ENCODE measurements around the gene CEP112. TPM values are rescaled to one million over a fixed set of nuclear protein-coding genes. Genes with fewer than 3 reads are reported as not detected.

The CEP112 gene
- total and polyA plus RNA-seq, 2 of the 13 experiments (the other 11 are each of a cell fraction or from before 2014, with no cell fraction given) = 1.2 to 3.4 TPM

DNA sequence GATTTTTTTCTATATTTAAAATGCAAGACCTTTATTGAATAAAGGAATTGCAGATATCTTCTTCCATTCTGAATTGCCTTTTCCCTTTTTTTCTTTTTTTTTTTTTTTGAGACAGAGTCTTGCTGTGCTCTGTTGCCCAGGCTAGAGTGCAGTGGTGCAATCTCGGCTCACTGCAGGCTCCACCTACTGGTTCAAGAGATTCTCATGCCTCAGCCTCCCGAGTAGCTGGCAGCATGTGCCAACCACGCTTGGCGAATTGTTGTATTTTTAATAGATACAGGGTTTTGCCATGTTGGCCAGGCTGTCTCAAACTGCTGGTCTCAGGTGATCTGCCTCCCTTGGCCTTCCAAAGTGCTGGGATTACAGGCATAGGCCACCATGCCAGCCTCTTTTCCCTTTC, 151.5 kb downstream of the CEP112 start:
- no peak overlapping the region for H3K27ac ChIP-seq (ENCODE audit: extremely low read length, insufficient read depth, low read length)
- intact Hi-C loops (cut with micrococcal nuclease; ENCODE audit: unreplicated experiment) = no loop called here
- CTCF ChIA-PET (ENCODE audit: low intra/inter-chr PET ratio, low total read pairs) = no interaction called here
- H4K20me1 ChIP-seq (ENCODE audit: insufficient read depth, low read length) = no peaks in the 10 kb centered on the region
- WGBS (ENCODE audit: low lambda C conversion rate) = 33% methylated on average over 4 of the region's 4 CpGs
- H3K79me2 ChIP-seq (ENCODE audit: insufficient read depth, low read length) = no peaks in the 10 kb centered on the region
- peaks cover 6% of the 10 kb centered on the region; the same call in 1 of the 2 replicates for H3K4me1 ChIP-seq (ENCODE audit: insufficient read depth, low read length)
- no peaks in the 10 kb centered on the region for H3K9me3 ChIP-seq (ENCODE audit: low read length)
- no peaks in the 10 kb centered on the region for H3K36me3 ChIP-seq (replicated peaks in 1 of 2; ENCODE audit: control insufficient read depth in 1 of 2, insufficient read depth in 2 of 2, low read length in 2 of 2)
- no peak overlapping the region for H2AFZ ChIP-seq (ENCODE audit: low read length)
- in situ Hi-C loops (cut with HindIII; ENCODE audit: extremely low pct_ligation_motif_present, low pct_unique_long_range_greater_than_20kb) = no loop called here
- no TSS peak for BruUV-seq (replicated peaks)
- peak; percentile 47; the same call in 2 of the 3 replicates for ATAC-seq
- POLR2A ChIA-PET = no interaction called here
- DNase-seq (ENCODE audit: low spot score) = peak; percentile 7
- H3K4me3 ChIP-seq (replicated peaks in 1 of 3; ENCODE audit: insufficient read depth in 1 of 3, low read depth in 2 of 3, low read length in 3 of 3) = no peak overlapping the region
- FAIRE-seq = no peak
- H3K9ac ChIP-seq (ENCODE audit: insufficient read depth, low read depth, low read length) = no peak overlapping the region
- H3K27me3 ChIP-seq (ENCODE audit: control insufficient read depth in 1 of 2, insufficient read depth in 2 of 2, low read length in 2 of 2) = no peaks in the 10 kb centered on the region
- H3K4me2 ChIP-seq (ENCODE audit: low read depth, low read length) = no peak overlapping the region
- peak; percentile 32 for TF ChIP-seq STAG1 (CRISPR knock-in tag; IDR thresholded peaks at IDR 0.05)
- no peak for TF ChIP-seq SSRP1 (CRISPR knock-in tag; IDR thresholded peaks at IDR 0.05)
- TF ChIP-seq, protein P1, sequence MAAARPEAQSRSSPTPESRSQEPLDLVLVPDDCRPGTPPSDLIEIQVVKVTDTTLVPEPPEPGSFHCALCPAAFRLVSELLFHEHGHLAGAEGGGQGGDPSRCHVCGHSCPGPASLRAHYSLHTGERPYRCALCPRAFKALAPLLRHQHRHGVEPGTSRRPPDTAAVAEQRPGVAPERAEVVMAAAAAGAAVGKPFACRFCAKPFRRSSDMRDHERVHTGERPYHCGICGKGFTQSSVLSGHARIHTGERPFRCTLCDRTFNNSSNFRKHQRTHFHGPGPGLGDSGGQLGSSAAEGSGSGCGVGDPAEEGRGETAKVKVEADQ (CRISPR knock-in tag; IDR thresholded peaks at IDR 0.05; ENCODE audit: borderline replicate concordance) = no peak
- peak; percentile 40 for TF ChIP-seq CTCF (CRISPR knock-in tag; IDR thresholded peaks at IDR 0.05)
- no peak for TF ChIP-seq MIER3 (CRISPR knock-in tag; IDR thresholded peaks at IDR 0.05; ENCODE audit: borderline replicate concordance)
- no peak for TF ChIP-seq ZNF451 (CRISPR knock-in tag; IDR thresholded peaks at IDR 0.05)
- no peak for TF ChIP-seq ZNF543 (CRISPR knock-in tag; IDR thresholded peaks at IDR 0.05)
- TF ChIP-seq, protein P2, sequence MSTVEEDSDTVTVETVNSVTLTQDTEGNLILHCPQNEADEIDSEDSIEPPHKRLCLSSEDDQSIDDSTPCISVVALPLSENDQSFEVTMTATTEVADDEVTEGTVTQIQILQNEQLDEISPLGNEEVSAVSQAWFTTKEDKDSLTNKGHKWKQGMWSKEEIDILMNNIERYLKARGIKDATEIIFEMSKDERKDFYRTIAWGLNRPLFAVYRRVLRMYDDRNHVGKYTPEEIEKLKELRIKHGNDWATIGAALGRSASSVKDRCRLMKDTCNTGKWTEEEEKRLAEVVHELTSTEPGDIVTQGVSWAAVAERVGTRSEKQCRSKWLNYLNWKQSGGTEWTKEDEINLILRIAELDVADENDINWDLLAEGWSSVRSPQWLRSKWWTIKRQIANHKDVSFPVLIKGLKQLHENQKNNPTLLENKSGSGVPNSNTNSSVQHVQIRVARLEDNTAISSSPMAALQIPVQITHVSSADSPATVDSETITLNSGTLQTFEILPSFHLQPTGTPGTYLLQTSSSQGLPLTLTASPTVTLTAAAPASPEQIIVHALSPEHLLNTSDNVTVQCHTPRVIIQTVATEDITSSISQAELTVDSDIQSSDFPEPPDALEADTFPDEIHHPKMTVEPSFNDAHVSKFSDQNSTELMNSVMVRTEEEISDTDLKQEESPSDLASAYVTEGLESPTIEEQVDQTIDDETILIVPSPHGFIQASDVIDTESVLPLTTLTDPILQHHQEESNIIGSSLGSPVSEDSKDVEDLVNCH (CRISPR knock-in tag; IDR thresholded peaks at IDR 0.05) = no peak
- no peak for TF ChIP-seq JUNB (CRISPR knock-in tag; IDR thresholded peaks at IDR 0.05; ENCODE audit: borderline replicate concordance)
- no peak for TF ChIP-seq SP4 (CRISPR knock-in tag; IDR thresholded peaks at IDR 0.05)
- no peak for TF ChIP-seq ZNF10 (CRISPR knock-in tag; IDR thresholded peaks at IDR 0.05; ENCODE audit: borderline replicate concordance, low read depth)
- no peak for TF ChIP-seq U2AF2 (IDR thresholded peaks at IDR 0.05; ENCODE audit: low read depth, low read length)
- no peak for TF ChIP-seq IRF1 (CRISPR knock-in tag; IDR thresholded peaks at IDR 0.05; ENCODE audit: low read depth)
- TF ChIP-seq ASH2L (IDR thresholded peaks at IDR 0.05; ENCODE audit: insufficient read length, low read depth, low read length) = no peak
- no peak for TF ChIP-seq ZNF326 (CRISPR knock-in tag; IDR thresholded peaks at IDR 0.05; ENCODE audit: borderline replicate concordance)
- no peak for TF ChIP-seq ZNF263 (CRISPR knock-in tag; IDR thresholded peaks at IDR 0.05)

Measured in HepG2 (cell line).